NOMO-1 treated with DMSO at 0.1 percent for 48 hours (cell line): Measurements from ENCODE around the gene PCYT1A.
A peak's percentile ranks its signal among the peaks of the same experiment; 100 is the strongest.
"Not testable (repeated sequence)": the region's sequence is repeated elsewhere in the genome, so short reads cannot be mapped to it uniquely, and the experiment has no call there.

Source experiments
- DNase-seq: peaks from one replicate; lab custom pipeline; 2025; ENCODE audit not compliant: unreplicated experiment; lab: John Stamatoyannopoulos, UW

Gene PCYT1A

DNA sequence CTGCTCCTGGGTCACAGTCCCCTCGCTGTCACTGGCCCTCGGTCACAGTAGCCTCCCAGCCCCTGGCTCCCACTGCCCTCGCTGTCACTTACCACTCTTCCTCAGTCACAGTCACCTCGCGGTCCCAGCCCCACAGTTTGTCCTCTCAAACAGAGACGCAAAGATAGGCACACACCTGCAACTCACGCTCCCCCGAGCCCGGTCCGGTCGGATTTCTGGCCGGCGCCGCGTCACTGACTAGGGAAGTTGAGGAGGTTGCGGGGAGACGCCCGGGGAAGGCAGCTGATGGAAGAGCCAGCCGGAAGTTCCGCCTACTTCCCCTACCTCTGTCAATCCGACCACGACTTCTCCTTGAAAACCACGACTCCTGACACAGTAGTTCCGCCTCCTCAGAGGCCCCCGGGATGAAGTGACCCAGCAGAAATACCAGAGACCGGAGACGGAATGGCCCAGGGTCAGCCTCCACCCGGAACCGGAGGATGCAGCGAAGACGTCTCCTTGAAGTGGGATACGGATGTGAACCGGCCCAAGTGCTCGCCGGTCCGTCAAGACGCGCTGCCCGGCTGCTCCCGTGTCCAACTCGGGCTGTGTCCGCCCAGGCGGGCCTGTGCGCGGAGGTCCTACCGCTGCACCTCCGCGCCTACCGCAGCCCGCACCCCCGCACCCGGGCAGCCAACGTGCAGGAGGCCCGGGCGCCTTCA lies at the start of gene PCYT1A:
TSS of gene PCYT1A (minus strand) at position 287 of the 701 bp plus-strand sequence. CDS start 17,195 bp downstream, outside the sequence.
- peak; percentile 99 for DNase-seq

DNA sequence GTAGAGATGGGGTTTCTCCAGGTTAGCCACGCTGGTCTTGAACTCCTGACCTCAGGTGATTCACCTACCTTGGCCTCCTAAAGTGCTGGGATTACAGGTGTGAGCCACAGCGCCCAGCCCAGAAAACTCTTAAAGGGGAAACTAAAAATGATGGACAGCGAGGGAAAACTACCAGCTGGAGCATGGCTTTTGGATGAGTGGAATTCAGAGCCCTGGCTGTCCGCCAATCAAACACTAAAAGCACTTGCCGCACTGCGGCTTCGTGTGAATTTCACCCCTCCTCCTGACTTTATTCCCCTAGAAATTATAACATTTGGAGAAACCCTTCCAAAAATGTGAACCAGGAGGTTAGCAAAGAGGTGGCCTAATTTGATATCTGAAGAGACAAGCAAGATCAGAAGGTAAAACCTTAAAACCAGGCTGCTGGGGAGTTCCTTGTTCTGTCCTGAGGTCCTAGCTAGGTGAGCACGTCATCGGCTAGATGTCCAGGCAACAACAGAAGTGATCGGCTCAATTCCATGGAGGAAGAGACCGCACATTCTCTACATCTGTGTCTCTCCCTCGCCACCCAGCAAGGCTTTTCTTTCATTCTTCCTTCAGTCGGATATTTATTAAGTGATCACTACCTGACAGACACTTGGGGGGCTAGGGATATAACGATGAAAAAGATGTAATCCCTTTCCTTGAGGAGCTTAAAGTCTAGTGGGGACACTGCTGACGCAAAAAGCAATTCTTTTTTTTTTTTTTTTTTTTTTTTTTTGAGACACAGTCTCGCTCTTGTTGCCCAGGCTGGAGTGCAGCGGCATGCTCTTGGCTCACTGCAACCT lies 49.0 kb upstream of the PCYT1A start:
- DNase-seq = no peak

DNA sequence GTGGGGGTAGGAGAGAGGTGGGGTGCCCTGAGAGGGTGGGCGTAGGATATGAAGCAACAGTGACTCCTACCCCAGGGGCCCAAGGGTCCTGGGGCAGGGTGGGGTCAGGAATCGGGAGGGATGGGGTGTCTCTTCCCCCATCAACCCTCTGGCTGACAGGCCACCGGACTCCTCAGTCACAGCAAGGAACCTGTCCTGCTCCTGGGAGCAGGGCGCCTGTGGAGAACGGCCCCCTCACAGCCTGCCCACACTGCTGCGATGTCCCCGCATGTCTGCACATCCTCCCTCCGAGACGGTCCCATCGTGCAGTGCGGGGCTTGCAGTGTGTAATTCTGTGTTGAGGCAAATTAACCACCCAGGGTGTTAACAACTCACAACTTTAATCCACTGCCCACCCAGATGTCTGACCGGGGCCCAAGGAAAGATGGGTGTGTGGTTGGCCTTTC lies 48.0 kb upstream of the PCYT1A start:
- no peak for DNase-seq

DNA sequence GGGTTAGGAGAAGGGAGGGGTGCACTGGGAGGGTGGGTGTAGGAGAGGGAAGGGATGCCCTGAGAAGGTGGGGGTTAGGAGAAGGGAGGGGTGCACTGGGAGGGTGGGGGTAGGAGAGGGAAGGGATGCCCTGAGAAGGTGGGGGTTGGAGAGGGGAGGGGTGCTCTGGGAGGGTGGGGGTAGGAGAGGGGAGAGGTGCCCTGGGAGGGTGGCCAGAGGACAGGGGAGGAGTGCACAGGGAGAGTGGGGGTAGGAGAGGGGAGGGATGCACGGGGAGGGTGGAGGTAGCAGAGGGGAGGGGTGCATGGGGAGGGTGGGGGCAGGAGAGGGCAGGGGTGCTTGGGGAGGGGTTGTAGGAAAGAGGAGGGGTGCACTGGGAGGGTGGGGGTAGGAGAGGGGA lies 47.5 kb upstream of the PCYT1A start:
- no peak for DNase-seq

DNA sequence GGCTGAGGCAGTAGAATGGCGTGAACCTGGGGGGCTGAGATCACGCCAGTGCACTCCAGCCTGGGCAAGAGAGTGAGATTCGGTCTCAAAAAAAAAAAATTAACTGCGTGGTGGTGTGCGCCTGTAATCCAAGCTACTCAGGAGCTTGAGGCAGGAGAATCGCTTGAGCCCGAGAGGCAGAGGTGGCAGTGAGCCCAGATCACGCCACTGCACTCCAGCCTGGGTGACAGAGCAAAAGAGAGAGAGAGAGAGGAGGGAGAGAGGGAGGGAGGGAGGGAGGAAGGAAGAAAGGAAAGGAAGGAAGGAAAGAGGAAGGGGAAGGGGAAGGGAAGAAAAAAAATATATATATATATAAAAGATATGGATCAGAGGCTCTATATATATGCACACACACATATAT lies 44.6 kb upstream of the PCYT1A start:
- DNase-seq = no peak

DNA sequence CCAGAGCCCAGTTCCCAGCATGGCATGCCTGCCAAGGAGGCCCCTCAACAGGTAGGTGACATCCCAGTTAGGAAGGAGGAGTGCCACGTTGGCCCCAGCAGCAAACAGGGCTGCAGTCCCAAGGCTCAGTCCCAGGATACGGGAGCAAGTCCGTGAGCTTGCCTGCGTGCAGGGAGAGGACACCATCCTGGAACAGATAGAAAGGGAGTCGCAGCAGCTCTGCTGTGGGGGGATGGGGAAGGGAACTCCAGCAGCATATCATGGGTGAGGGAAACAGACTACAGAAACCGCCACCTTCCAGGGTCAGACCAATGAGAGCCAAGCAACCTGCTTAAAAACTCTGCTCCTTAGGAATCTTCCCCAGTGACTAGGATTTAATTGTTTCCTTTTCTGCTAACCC lies 39.9 kb upstream of the PCYT1A start:
- no peak for DNase-seq

DNA sequence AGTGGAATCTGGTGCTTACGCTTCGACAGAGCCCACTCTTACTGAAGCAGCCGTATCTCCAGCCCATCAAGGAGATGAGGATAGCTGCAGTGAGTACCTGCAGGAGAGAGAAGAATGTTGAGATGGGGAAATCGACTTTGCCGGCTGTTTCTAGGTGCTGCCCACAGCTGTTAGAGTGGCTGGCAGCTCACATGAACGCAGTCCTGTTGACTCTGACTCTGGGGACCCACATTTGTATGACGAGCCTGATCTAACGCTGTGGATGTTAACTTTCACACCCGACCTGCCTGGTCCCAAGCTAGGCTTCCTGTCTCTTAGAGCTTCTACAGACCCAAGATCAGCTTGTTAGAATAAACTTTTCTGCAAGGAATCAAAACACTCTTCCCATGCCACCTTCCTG lies 39.4 kb upstream of the PCYT1A start:
- no peak for DNase-seq

DNA sequence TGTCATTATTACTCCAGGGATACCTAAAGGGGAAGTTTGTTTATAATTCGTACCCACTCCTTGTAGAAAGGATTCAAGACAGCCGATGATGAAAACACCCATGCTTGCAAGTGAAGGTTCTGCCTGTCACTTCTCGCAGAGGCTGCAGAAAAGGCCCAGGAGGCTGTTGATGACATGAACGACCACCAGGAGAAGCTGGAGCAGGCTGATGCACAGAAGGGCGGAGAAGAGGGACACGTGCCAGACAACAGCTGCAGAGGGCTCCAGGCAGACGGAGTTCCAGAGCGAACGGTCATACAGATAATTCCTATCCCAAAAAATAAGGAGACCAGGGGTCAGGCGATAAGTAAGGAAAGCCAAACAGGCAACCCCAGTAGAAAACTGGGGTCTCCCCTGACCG lies 36.2 kb upstream of the PCYT1A start:
- no peak for DNase-seq

DNA sequence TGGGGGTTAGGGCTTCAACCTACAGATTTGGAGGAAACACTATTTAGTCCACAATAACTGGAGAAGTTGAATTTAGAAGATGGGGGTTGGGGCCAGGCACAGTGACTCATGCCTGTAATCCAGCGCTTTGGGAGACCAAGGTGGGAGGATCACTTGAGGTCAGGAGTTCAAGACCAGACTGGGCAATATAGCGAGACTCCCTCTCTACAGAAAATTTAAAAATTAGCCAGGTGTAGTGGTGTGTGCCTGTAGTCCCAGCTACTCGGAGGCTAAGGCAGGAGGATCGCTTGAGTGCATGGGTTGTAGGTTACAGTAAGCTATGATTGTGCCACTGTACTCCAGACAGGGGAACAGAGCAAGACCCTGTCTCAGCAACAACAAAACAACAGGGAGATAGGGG lies 35.5 kb upstream of the PCYT1A start:
- no peak for DNase-seq

DNA sequence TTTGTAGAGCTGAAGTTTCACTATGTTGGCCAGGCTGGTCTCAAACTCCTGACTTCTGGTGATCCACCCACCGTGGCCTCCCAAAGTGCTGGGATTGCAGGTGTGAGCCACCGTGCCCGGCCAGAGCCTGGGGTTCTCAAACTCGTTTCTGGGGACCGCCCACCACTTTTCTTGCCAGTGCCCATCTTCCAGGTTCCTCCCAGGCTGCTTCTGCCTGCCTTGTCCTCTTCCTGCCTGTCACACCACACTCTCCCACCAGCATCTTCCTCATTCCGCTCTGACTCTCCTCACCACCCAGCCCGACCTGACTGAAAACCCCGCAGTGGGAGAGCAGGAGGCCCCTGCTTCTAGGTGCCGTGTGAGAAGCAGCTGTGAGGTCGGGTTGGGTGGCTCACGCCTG lies 33.6 kb upstream of the PCYT1A start:
- DNase-seq = peak; percentile 32

DNA sequence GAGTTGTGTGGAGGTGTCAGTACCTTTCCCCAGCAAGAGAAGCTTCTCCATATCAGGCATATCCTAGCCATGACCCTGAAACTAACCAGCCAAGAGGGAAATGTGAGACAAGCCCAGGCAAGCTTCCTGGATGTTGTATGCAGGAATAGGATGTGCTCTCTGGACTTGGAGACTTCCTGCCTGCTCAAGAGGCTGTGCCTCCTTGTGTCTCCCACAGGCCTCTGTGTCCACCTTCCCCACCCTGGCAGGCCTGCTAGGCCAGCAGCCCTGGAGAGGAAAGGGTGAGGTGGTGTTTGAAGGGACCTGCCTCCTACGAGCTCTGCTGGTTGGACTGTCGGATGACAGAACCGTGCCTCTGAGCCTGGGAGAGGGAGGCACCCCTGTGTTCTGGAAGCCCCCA lies 32.6 kb upstream of the PCYT1A start:
- no peak for DNase-seq

DNA sequence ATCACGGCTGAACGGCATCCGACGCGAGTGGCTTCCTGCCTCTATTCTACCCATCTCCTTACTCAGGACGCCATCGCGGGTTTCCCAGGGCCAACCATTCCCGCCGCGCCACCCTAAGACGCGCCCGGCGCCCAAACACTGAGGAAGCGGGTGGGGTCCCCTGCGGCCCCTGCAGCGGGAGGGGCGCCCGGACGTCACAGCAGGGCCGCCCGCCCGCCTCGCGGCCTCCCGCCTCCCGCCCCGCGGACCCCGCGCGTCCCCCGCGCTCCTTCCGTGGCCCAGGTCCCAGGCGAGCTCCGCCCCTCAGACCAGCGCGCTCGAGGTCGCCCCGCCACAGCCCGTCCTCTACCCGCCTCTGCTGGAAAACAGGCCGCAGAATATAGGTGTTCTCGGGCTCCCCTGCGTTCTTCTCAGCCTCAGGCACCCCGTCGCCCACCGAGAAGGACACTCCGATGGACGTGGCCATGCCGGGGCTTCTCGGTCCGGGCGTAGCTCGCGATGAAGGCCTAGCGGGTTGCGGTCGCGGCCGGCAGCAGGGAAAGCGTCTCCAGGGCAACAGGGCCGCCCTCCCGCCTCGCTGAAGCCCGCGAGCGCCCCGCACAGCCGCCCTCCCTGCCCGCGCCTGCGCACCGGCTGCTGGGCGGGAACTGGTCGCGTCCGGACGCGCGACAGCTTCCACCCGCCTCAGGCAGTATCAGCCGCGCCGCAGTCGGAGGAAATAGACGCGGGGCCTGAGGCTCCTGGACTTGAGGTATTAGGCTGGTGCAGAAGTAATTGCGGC lies 30.4 kb upstream of the PCYT1A start, which contains the start of gene DYNLT2B:
TSS of gene DYNLT2B (minus strand) at position 554 of the 781 bp plus-strand sequence. CDS start at position 466, 88 bp downstream.
- DNase-seq = peak; percentile 95

DNA sequence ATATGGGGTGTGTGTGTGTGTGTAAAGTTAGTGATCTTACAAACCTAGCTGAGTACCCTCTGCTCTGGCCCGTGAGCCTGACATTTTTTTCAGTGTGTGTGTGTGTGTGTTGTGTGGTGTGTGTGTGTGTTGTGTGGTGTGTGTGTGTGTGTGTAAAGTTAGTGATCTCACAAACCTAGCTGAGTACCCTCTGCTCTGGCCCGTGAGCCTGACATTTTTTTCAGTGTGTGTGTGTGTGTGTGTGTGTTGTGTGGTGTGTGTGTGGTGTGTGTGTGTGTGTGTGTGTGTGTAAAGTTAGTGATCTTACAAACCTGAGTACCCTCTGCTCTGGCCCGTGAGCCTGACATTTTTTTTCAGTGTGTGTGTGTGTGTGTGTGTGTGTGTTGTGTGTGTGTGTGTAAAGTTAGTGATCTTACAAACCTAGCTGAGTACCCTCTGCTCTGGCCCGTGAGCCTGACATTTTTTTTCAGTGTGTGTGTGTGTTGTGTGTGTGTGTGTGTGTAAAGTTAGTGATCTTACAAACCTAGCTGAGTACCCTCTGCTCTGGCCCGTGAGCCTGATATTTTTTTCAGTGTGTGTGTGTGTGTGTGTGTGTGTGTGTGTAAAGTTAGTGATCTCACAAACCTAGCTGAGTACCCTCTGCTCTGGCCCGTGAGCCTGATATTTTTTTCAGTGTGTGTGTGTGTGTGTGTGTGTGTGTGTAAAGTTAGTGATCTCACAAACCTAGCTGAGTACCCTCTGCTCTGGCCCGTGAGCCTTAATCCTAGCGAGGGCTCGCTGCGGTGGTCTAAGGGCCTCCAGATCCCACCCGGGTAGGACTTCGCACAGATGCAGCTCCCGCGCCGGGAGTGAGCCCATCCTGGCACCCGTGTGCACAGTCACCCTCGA lies 29.5 kb upstream of the PCYT1A start:
- DNase-seq = not testable (repeated sequence)

DNA sequence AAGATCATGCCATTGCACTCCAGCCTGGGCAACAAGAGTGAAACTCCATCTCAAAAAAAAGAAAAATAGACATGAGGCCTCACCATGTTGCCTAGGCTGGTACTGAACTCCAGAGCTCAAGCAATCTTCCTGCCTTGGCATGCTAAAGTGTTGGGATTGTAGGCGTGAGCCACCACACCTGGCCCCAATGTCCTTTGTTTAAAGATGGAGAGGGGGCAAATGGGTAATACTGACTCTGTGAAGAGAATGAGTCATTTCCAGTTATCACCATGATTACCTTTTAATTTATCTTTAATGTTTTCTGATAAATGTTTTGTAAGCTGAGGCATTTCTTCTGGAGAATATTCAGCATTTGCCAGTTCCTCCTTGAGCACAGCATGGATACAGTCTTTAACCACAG lies 28.3 kb upstream of the PCYT1A start:
- DNase-seq = no peak

DNA sequence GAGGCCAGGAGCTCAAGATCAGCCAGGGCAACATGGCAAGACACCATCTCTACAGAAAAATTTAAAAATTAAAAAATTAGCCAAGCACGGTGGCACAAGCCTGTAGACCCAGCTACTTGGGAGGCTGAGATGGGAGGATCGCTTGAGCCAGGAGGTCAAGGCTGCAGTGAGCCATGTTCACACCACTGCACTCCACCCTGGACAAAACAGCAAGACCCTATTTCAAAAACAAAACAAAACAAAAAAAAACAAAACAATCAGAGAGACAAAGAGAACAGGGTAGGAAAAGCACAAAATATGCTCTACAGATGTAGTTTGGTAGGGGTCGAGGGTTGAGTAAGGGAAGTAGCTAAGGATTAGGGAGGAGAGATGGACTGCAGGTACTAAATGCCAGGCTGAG lies 27.1 kb upstream of the PCYT1A start:
- no peak for DNase-seq

DNA sequence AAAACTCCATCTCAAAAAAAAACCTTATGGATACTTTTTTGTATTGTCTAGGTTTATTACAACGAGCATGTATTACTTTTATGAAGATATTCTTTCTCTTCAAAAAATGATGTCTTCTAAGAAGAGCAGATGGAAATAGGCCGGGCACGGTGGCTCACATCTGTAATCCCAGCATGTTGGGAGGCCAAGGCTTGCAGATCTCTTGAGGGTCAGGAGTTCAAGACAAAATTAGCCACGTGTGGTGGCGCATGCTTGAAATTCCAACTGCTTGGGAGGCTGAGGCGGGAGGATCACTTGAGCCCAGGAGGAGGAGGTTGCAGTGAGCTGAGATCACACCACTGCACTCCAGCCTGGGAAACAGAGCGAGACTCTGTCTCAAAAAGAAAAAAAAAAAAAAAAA lies 26.6 kb upstream of the PCYT1A start:
- not testable (repeated sequence) for DNase-seq

DNA sequence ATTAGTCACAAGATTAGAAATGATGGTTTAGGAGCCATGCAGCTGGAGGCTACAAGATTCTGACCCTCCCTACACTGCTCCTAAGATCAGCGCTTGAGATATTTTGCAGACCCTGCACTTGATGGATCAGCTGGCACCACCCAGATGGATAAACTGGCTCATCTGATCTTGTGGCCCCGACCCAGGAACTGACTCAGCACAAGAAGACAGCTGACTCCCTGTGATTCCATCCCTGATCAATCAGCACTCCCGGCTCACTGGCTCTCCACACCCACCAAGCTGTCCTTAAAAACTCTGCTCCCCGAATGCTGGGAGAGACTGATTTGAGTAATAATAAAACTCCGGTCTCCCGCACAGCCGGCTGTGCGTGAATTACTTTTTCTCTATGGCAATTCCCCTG lies 15.4 kb upstream of the PCYT1A start:
- not testable (repeated sequence) for DNase-seq

DNA sequence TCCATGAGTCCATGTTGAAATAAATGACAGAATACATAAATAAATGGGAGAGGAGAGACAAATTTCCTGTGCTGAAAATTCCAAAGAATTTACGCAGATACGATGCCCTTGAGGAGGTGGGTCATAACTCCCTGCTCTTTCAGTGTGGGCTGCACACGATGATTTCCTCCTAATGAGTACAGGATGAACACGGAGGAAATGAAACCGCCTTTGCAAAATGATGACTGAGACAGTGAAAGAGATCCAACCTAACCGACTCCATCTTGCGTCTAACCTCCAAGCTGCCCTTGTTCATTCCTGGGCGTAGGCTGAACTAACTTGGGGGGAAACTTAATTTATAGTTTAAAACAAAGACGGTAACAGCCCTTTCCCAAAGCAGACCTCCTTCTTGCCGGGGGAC lies 15.0 kb upstream of the PCYT1A start:
- DNase-seq = peak; percentile 33

DNA sequence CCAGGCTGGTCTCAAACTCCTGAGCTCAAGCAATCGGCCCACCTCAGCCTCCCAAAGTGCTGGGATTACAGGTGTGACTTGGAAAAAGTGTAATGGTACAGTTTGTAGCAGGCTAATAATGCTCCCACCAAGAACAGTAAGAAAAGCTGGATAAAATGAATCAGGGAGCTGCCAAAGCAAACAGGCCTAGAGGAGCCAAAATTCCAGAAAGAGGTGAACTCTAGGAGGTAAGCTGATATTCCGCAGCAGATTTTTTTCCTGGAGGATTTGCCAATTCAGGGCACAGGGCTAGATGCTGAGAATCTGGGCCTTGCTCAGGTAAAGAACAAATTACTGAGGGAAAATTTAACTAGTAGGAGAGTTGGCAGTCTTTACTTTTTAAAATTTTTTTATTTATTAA lies 11.0 kb upstream of the PCYT1A start:
- no peak for DNase-seq

DNA sequence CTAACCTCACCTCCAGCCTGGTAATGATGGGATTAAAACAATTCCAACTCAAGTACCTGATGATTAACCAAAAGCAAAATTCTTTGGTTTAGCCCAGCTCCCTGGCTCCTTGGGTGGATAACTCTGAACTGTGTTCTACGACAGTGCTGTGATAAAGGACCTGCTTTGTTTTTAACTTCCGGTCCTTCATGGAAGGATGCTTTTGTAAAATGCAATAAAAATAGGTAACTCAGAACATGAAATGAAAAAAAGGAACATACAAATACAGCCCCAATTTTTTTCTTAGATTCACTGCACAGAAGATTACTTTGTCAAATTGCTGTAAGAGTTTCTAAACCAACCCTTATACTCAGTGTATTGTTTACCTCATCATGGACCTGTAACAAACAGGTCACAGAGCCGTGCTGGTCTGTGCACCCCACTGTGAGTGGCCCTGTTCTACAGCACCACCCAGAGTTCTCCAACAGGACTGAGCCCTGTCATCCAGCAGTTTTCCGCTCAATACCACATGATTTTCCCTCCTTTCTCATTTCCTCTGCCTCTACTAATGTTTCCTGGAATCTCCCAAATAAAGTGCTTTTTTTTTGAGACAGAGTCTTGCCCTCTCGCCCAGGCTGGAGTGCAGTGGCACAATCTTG lies 4.9 kb upstream of the PCYT1A start:
- DNase-seq = no peak
